Measurements from ENCODE around the gene TJP3.

- TF ChIP-seq POLR2AphosphoS5 (IDR thresholded peaks at IDR 0.05) (no peak), CTCF (IDR thresholded peaks at IDR 0.05) (no peak), POLR2A (IDR thresholded peaks at IDR 0.05) (no peak), EP300 (IDR thresholded peaks at IDR 0.05) (no peak)
These were observed 60.0 kb downstream of the TJP3 start for GRCh38 chr19:3768015-3768747.
